T47D (cell line): ENCODE measurements around the gene TMEM63C.

ENCODE experiments used
- DNase-seq, 2 experiments: peaks; one replicate each; pipeline versions ENCODE4 v3.0.0 to v3.0.0-alpha.2; 2011 to 2012; ENCODE audit warnings: low read depth in 1 of 2, low spot score in 1 of 2
- JUND ChIP-seq: IDR thresholded peaks from 2 replicates; pipeline ENCODE4 v1.6.1; 2012; ENCODE audit warnings: low read depth
- in situ Hi-C: cut with HindIII; loops from 2 replicates; pipeline ENCODE4 v1.10.0; 2016; ENCODE audit warnings: low sequenced_read_pairs, low pct_unique_long_range_greater_than_20kb

TMEM63C gene

DNA sequence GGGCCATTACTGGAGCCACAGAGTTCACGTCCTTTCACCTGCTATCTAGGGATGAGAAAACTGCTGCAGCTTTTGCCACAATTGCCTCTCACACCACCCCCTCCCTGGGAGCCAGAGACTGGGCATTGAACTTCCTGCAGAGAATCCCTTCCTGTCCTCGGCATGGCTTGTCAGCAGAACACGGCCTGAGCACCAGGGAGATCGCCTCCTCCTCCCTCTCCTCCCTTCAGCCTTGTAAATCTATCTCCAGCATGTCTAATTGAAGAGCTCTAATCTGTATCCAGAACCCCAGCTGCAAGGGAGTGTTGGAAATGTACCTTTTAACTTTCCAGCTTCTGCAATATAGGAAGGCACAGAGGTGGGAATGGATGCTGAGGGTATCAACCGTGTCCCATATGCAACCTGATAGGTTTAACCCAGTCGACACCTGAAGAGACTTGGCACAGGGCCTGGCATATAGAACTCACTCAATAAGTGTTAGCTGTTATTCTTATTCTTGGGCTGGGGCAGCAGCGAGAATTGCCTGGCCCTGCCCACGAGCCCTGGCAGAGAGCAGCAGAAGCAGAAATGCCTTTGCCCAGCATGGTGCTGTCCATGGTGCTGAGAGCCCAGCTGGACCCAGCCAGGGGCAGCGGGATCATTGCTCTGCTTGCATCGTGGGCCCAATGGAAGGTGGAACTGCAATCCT, 26.8 kb downstream of the TMEM63C start:
- peak; percentile 85 to 87 for DNase-seq
- in situ Hi-C loops: no loop called here
- no peak for TF ChIP-seq JUND

GRCh38 chr14:77208979-77209318, 27.4 kb downstream of the TMEM63C start:
- DNase-seq: no peak
- in situ Hi-C loops: no loop called here
- TF ChIP-seq JUND: no peak

GRCh38 chr14:77212097-77212870, 30.7 kb downstream of the TMEM63C start:
- TF ChIP-seq JUND: no peak
- in situ Hi-C loops: no loop called here
- DNase-seq: no peak

GRCh38 chr14:77212943-77213678, 31.5 kb downstream of the TMEM63C start:
- in situ Hi-C loops: no loop called here
- peak; percentile 72 to 79 for DNase-seq

GRCh38 chr14:77213679-77214016, 32.0 kb downstream of the TMEM63C start:
- no peak for DNase-seq
- TF ChIP-seq JUND: no peak
- in situ Hi-C loops: no loop called here

More at GRCh38 chr14:77212943-77213678, 31.5 kb downstream of the TMEM63C start:
- TF ChIP-seq JUND: no peak

DNA sequence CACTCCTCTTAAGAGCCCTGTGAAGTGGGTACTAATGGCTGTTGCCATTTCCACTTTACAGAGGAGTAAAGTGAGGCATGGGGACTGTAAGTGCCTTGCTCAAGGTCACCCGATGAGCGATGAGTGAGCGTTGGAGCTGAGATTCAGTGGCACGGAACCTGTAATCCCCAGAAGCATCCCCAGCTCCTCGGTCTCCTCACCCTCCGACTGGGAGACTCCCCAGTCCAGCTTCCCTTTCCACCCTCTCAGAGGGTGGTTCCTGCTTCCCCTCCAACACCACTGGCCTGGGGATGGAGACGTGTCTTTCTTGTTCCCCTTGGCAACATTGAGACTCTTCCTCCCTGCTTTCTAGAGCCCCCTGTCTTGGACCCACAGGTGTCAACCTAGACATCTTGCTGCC, 32.6 kb downstream of the TMEM63C start:
- in situ Hi-C loops: no loop called here
- no peak for TF ChIP-seq JUND
- DNase-seq: no peak

DNA sequence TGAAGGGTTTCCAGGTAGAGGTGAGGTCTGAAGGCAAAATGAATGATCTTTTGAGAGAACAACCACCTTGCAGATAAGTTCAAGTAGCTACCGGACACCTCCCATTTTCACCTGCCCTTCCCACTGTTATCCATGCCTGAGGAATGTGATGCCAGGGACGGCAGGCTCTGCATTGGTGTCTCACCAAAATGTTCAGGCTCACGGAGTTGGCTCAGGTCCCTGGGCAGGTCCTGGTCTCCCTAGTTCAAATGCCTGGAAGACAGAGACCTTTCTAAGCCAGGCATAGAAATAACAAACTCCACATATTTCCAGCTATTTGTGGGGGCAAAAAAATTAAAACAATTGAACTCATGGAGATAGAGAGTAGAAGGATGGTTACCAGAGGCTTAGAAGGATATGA, 36.0 kb downstream of the TMEM63C start:
- in situ Hi-C loops: no loop called here
- no peak for DNase-seq

DNA sequence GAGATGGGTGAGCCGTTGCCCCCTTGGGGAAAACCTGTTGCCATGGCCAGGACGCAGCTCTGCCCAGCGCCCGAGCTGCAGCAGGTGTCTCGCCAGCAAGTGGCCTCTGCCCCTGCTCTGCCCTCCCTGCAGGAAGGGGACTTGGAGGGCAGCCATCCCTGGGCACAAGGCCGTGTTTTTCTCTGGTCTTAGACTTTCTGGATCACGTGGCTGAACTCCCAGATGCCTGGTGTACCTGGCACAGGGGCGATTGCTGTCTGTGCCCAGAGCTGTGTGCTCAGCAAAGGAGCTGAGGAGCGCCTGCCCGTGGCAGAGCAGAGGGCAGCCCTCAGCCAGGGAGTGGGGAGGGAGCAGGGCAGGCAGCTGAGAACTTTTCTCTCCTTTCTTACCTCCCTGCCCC, 38.0 kb downstream of the TMEM63C start:
- no peak for DNase-seq
- TF ChIP-seq JUND: no peak
- in situ Hi-C loops: no loop called here

More for the DNA sequence above, 36.0 kb downstream of the TMEM63C start:
- TF ChIP-seq JUND: no peak

- no peak for DNase-seq
- TF ChIP-seq JUND: no peak
- in situ Hi-C loops: no loop called here
Observed at GRCh38 chr14:77220246-77221017, 38.8 kb downstream of the TMEM63C start.

- DNase-seq: no peak
- in situ Hi-C loops: no loop called here
- TF ChIP-seq JUND: no peak
Observed at GRCh38 chr14:77221241-77221871, 39.8 kb downstream of the TMEM63C start.

- in situ Hi-C loops: no loop called here
- TF ChIP-seq JUND: no peak
- DNase-seq: no peak
Observed at GRCh38 chr14:77222546-77223225, 41.1 kb downstream of the TMEM63C start.
